Esophagus squamous epithelium (tissue), 4 donors: ENCODE results near the gene ZNF418.

Source experiments
- CTCF ChIP-seq, 6 experiments: fragments of 450-650 bp in 4 of 6; fragments of 200-600 bp in 2 of 6; sonication (generic) in 2 of 6; IDR thresholded peaks; one replicate each; pipeline ENCODE4 v1.5.1; 2016 to 2019; ENCODE audit warnings: antibody characterized with exemption in 6 of 6, mild to moderate bottlenecking in 4 of 6, moderate library complexity in 4 of 6
- POLR2A ChIP-seq, 4 donors: fragments of 450-650 bp; IDR thresholded peaks; one replicate each; pipeline ENCODE4 v1.6.1; 2017; ENCODE audit warnings: antibody characterized with exemption in 4 of 4, mild to moderate bottlenecking in 4 of 4, moderate library complexity in 3 of 4

- TF ChIP-seq CTCF (IDR thresholded peaks at IDR 0.05) (no peak), POLR2A (IDR thresholded peaks at IDR 0.05) (no peak)
Measured at GRCh38 chr19:57914531-57914930, 20.7 kb downstream of the ZNF418 start.
